Ishikawa (cell line): Measurements from ENCODE around the gene TEAD1.

Experiments
- CEBPB ChIP-seq: IDR thresholded peaks from 2 replicates; pipeline ENCODE4 v1.6.1; 2012
- FOXM1 ChIP-seq: IDR thresholded peaks from 2 replicates; pipeline ENCODE4 v1.6.1; 2012; ENCODE audit warnings: low read depth, borderline replicate concordance
- RAD21 ChIP-seq: IDR thresholded peaks from 2 replicates; pipeline ENCODE4 v1.6.1; 2012; ENCODE audit warnings: low read depth

DNA sequence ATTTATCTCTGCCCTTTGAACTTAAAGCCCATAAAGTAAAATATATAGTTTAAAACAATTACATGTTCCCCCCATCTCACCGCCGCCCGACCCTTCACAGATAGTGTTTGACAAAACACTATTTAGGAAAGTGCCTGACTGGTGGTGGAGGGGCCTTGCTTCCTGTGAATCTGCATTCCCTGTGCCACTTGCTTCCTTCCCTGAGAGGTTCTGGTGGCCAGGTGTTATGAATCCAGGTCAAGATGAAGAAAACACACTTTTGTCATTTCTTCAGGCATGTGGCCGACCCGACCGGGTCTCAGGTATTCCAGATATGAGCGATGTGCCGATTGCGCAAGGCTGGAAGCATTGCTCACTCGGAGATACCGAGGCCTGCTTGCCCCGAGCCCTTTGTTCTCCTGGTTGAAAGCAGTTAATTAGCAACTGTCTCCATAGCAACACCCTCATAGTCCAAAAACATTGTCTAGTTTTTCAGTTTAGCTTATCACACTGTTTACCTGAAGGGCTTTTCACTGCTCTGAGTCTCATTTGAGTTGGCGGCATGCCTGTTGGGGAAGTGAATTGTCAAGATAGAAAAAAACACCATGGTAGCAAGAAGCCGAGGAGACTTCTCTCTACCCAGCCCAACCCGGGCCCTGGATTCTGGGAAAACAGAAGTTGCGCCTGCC, 128.3 kb downstream of the TEAD1 start:
- no peak for TF ChIP-seq FOXM1
- TF ChIP-seq CEBPB: peak; percentile 100
- no peak for TF ChIP-seq RAD21
